Left ventricle myocardium inferior (tissue), 1 donor: Measurements from ENCODE around the gene EPHB2. TPM values are rescaled to one million over a fixed set of nuclear protein-coding genes. Genes with fewer than 3 reads are reported as not detected.

Experiments used
- DNase-seq: peaks from one replicate; pipeline ENCODE4 v3.0.0-alpha.2; 2020
- H3K27ac ChIP-seq: fragments of 200-600 bp; replicated peaks from 2 replicates; pipeline ENCODE4 v1.8.0; 2021
- H3K27me3 ChIP-seq: fragments of 200-600 bp; 2 replicates; pipeline ENCODE4 v1.8.0; 2021; ENCODE audit warnings: low read depth
- H3K36me3 ChIP-seq: fragments of 200-600 bp; 2 replicates; pipeline ENCODE4 v1.8.0; 2021
- H3K4me1 ChIP-seq: fragments of 200-600 bp; 2 replicates; pipeline ENCODE4 v1.8.0; 2021
- H3K4me3 ChIP-seq: fragments of 200-600 bp; 2 replicates; pipeline ENCODE4 v1.8.0; 2021; ENCODE audit warnings: mild to moderate bottlenecking, moderate library complexity
- H3K9me3 ChIP-seq: fragments of 200-600 bp; replicated peaks from 2 replicates; pipeline ENCODE4 v1.8.0; 2021
- CTCF ChIP-seq: fragments of 200-600 bp; IDR thresholded peaks from 2 replicates; pipeline ENCODE4 v1.8.0; 2021; ENCODE audit warnings: antibody characterized with exemption, mild to moderate bottlenecking, borderline replicate concordance
- intact Hi-C: fragments of 100-400 bp; cut with micrococcal nuclease; formaldehyde crosslinking; loops from one replicate; pipeline ENCODE4 v1.11.0; 2022
- total RNA-seq: library from RNA; stranded (reverse); fragmentation: NEBNext Ultra II Directional; extraction: Animal tissue kit (Norgen Biotek cat#: 25700); gene quantifications from one replicate; pipeline ENCODE4 v1.2.1, GENCODE V29; 2021
- donor health status: DM: no; HTN: yes; CAD: no; lungs with severe emphysema.

Gene EPHB2
- total RNA-seq, 1 donor from 2014 or later = 2.0 TPM

GRCh38 chr1:22804406-22804805 is 93.8 kb downstream of the EPHB2 start:
- no peak overlapping the region for H3K27ac ChIP-seq
- intact Hi-C loops = no loop called here
- no peaks in the 10 kb centered on the region for H3K9me3 ChIP-seq
- H3K4me1 ChIP-seq = peaks cover 15% of the 10 kb centered on the region
- no peak for TF ChIP-seq CTCF
- DNase-seq = no peak
- no peaks in the 10 kb centered on the region for H3K36me3 ChIP-seq
- peaks cover 48% of the 10 kb centered on the region for H3K27me3 ChIP-seq
- H3K4me3 ChIP-seq = no peak overlapping the region

- intact Hi-C loops = no loop called here
- H3K27me3 ChIP-seq = peaks cover 42% of the 10 kb centered on the region
- H3K4me3 ChIP-seq = no peak overlapping the region
- TF ChIP-seq CTCF = no peak
- H3K27ac ChIP-seq = no peak overlapping the region
- no peak for DNase-seq
- H3K9me3 ChIP-seq = no peaks in the 10 kb centered on the region
- peaks cover 15% of the 10 kb centered on the region for H3K4me1 ChIP-seq
- H3K36me3 ChIP-seq = no peaks in the 10 kb centered on the region
Observed at GRCh38 chr1:22804969-22805671, 94.5 kb downstream of the EPHB2 start.

DNA sequence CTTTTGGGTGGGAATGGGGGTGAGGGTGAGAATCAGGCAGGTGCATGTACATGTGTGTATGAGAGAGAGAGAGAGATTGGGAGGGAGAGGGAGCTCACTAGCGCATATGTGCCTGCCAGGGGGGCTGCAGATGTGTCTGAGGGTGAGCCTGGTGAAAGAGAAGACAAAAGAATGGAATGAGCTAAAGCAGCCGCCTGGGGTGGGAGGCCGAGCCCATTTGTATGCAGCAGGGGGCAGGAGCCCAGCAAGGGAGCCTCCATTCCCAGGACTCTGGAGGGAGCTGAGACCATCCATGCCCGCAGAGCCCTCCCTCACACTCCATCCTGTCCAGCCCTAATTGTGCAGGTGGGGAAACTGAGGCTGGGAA is 95.0 kb downstream of the EPHB2 start:
- intact Hi-C loops = no loop called here
- H3K27me3 ChIP-seq = peaks cover 39% of the 10 kb centered on the region
- H3K9me3 ChIP-seq = no peaks in the 10 kb centered on the region
- peaks cover 15% of the 10 kb centered on the region for H3K4me1 ChIP-seq
- H3K36me3 ChIP-seq = no peaks in the 10 kb centered on the region
- no peak overlapping the region for H3K27ac ChIP-seq
- no peak overlapping the region for H3K4me3 ChIP-seq
- no peak for TF ChIP-seq CTCF
- no peak for DNase-seq

GRCh38 chr1:22806584-22806983 is 95.9 kb downstream of the EPHB2 start:
- Histone ChIP-seq H3K27ac (no peak overlapping the region), H3K4me3 (no peak overlapping the region), H3K27me3 (peaks cover 30% of the 10 kb centered on the region), H3K36me3 (no peaks in the 10 kb centered on the region), H3K4me1 (peaks cover 15% of the 10 kb centered on the region), H3K9me3 (no peaks in the 10 kb centered on the region)
- intact Hi-C loops = no loop called here
- DNase-seq = no peak
- TF ChIP-seq CTCF = no peak

DNA sequence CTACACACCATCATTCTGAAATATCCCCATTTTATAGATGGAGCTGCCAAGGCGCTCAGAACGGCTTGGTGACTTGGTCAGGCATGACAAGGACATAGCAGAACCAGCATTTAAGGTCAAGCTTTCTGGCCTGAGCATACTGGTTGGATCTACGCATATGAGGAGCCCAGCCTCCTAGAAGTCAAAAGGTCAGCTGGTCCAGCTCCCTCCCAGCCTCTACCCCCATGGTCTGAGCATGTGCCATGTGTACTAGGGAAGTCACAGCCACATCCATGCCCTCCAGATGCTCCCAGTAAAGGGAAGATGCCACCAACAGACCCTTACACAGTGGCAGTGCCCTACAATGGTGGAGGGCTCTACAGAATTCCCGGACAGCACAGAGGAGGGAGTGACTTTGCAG is 96.7 kb downstream of the EPHB2 start:
- Histone ChIP-seq H3K27ac (no peak overlapping the region), H3K27me3 (peaks cover 22% of the 10 kb centered on the region), H3K9me3 (no peaks in the 10 kb centered on the region), H3K4me1 (peaks cover 15% of the 10 kb centered on the region), H3K36me3 (no peaks in the 10 kb centered on the region), H3K4me3 (no peak overlapping the region)
- DNase-seq = no peak
- intact Hi-C loops = no loop called here
- no peak for TF ChIP-seq CTCF
